Measurements from ENCODE around the gene ARMC7.
A peak's percentile ranks its signal among the peaks of the same experiment; 100 is the strongest.

The ARMC7 gene

GRCh38 chr17:75109407-75110233 lies at the start of gene ARMC7:
ARMC7 (plus strand) TSS chr17:75109969; CDS start chr17:75110289, 320 bp downstream.
- H3K4me2 ChIP-seq (ENCODE audit: low read length) = peak within 1 kb of the TSS; percentile 97
- peak within 1 kb of the TSS; percentile 81 for H3K4me3 ChIP-seq (ENCODE audit: low read length)
- H3K9me3 ChIP-seq (ENCODE audit: insufficient read depth, low read length) = no peaks in the 10 kb centered on the region
- H3K9ac ChIP-seq (ENCODE audit: low read length) = peak within 1 kb of the TSS; percentile 72
- H3K27me3 ChIP-seq (ENCODE audit: low read depth, low read length) = no peaks in the 10 kb centered on the region
- H2AFZ ChIP-seq (ENCODE audit: low read depth, low read length) = peak within 1 kb of the TSS; percentile 74
- peaks cover 5% of the 10 kb centered on the region; the same call in 1 of the 2 replicates for H3K79me2 ChIP-seq (ENCODE audit: low read length)
- H3K36me3 ChIP-seq (replicated peaks; ENCODE audit: low read depth, low read length) = peaks cover 4% of the 10 kb centered on the region
- TF ChIP-seq EZH2phosphoT487 (IDR thresholded peaks at IDR 0.05; ENCODE audit: low read depth) = no peak
- H3K4me1 ChIP-seq (ENCODE audit: low read length) = peaks cover 27% of the 10 kb centered on the region
- H3K27ac ChIP-seq (ENCODE audit: low read length) = no peak within 1 kb of the TSS
- H4K20me1 ChIP-seq (ENCODE audit: insufficient read depth, low read length) = no peaks in the 10 kb centered on the region

GRCh38 chr17:75060434-75061054 lies 49.2 kb upstream of the ARMC7 start:
- TF ChIP-seq, protein P1, sequence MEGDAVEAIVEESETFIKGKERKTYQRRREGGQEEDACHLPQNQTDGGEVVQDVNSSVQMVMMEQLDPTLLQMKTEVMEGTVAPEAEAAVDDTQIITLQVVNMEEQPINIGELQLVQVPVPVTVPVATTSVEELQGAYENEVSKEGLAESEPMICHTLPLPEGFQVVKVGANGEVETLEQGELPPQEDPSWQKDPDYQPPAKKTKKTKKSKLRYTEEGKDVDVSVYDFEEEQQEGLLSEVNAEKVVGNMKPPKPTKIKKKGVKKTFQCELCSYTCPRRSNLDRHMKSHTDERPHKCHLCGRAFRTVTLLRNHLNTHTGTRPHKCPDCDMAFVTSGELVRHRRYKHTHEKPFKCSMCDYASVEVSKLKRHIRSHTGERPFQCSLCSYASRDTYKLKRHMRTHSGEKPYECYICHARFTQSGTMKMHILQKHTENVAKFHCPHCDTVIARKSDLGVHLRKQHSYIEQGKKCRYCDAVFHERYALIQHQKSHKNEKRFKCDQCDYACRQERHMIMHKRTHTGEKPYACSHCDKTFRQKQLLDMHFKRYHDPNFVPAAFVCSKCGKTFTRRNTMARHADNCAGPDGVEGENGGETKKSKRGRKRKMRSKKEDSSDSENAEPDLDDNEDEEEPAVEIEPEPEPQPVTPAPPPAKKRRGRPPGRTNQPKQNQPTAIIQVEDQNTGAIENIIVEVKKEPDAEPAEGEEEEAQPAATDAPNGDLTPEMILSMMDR (IDR thresholded peaks at IDR 0.05; ENCODE audit: low read depth, low read length) = no peak
- no peak for TF ChIP-seq EZH2phosphoT487 (IDR thresholded peaks at IDR 0.05; ENCODE audit: low read depth)
- Histone ChIP-seq H3K4me3 (ENCODE audit: low read length) (no peak overlapping the region), H3K79me2 (ENCODE audit: low read length) (no peaks in the 10 kb centered on the region), H3K9ac (ENCODE audit: low read length) (no peak overlapping the region), H3K36me3 (replicated peaks; ENCODE audit: low read depth, low read length) (peaks cover 10% of the 10 kb centered on the region), H3K4me2 (ENCODE audit: low read length) (no peak overlapping the region), H3K27me3 (ENCODE audit: low read depth, low read length) (no peaks in the 10 kb centered on the region), H2AFZ (ENCODE audit: low read depth, low read length) (no peak overlapping the region), H3K4me1 (ENCODE audit: low read length) (no peaks in the 10 kb centered on the region), H3K9me3 (ENCODE audit: insufficient read depth, low read length) (no peaks in the 10 kb centered on the region), H4K20me1 (ENCODE audit: insufficient read depth, low read length) (no peaks in the 10 kb centered on the region), H3K27ac (ENCODE audit: low read length) (no peak overlapping the region)

DNA sequence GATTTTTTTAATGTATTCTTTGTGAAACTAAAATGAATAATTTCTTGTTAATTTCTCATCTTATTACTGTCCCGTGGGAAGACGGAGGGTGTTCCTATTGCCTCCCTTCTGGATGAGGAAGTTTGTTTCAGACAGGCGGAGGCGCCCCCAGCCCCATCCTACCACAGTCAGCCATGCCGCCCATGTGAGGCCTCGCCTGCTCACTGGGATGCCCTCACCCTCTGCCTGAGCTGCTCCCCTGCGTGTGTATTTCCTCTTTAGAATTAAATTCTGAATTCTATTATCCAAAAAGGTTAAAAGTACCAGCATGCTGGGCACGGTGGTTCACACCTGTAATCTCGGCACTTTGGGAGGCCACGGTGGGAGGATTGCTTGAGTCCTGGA lies 48.7 kb upstream of the ARMC7 start:
- Histone ChIP-seq H3K9ac (ENCODE audit: low read length) (no peak overlapping the region), H4K20me1 (ENCODE audit: insufficient read depth, low read length) (no peaks in the 10 kb centered on the region), H3K27ac (ENCODE audit: low read length) (no peak overlapping the region), H3K27me3 (ENCODE audit: low read depth, low read length) (no peaks in the 10 kb centered on the region), H3K4me2 (ENCODE audit: low read length) (no peak overlapping the region), H3K36me3 (replicated peaks; ENCODE audit: low read depth, low read length) (peaks cover 10% of the 10 kb centered on the region), H3K9me3 (ENCODE audit: insufficient read depth, low read length) (no peaks in the 10 kb centered on the region), H3K4me3 (ENCODE audit: low read length) (no peak overlapping the region), H3K79me2 (ENCODE audit: low read length) (no peaks in the 10 kb centered on the region), H3K4me1 (ENCODE audit: low read length) (no peaks in the 10 kb centered on the region), H2AFZ (ENCODE audit: low read depth, low read length) (no peak overlapping the region)
- no peak for TF ChIP-seq EZH2phosphoT487 (IDR thresholded peaks at IDR 0.05; ENCODE audit: low read depth)
- TF ChIP-seq, protein P1 (IDR thresholded peaks at IDR 0.05; ENCODE audit: low read depth, low read length) = no peak

DNA sequence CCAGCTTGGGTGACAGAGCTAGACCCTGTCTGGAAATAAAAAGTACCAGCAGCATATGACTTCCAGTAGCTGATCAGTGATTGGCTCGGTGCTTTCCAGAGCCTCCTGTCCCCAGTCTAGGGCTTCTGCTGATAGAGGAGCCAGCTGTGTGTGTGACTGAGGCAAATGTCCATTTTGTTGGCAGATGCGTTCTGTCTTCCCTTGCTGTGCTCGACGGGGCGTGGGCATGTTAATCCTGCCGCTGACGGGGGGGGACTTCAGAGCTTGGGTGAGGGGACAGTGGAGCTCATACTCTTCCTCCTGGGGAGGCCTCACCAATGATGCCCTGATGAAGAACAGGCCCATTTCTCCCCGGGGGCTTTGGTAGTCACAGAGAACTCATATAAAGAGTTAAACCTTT lies 48.2 kb upstream of the ARMC7 start:
- no peak overlapping the region for H3K4me2 ChIP-seq (ENCODE audit: low read length)
- H4K20me1 ChIP-seq (ENCODE audit: insufficient read depth, low read length) = no peaks in the 10 kb centered on the region
- H3K36me3 ChIP-seq (replicated peaks; ENCODE audit: low read depth, low read length) = peaks cover 10% of the 10 kb centered on the region
- no peaks in the 10 kb centered on the region for H3K9me3 ChIP-seq (ENCODE audit: insufficient read depth, low read length)
- H3K9ac ChIP-seq (ENCODE audit: low read length) = no peak overlapping the region
- H3K4me1 ChIP-seq (ENCODE audit: low read length) = no peaks in the 10 kb centered on the region
- no peak overlapping the region for H3K27ac ChIP-seq (ENCODE audit: low read length)
- H3K27me3 ChIP-seq (ENCODE audit: low read depth, low read length) = no peaks in the 10 kb centered on the region
- no peak overlapping the region for H3K4me3 ChIP-seq (ENCODE audit: low read length)
- TF ChIP-seq EZH2phosphoT487 (IDR thresholded peaks at IDR 0.05; ENCODE audit: low read depth) = no peak
- TF ChIP-seq, protein P1 (IDR thresholded peaks at IDR 0.05; ENCODE audit: low read depth, low read length) = no peak
- no peak overlapping the region for H2AFZ ChIP-seq (ENCODE audit: low read depth, low read length)
- H3K79me2 ChIP-seq (ENCODE audit: low read length) = no peaks in the 10 kb centered on the region

Data from OCI-LY3 (cell line).